Stimulated activated effector memory CD8-positive, alpha-beta T cell treated with anti-CD3 and anti-CD28 coated beads, Interleukin-12 subunit alpha, Interleukin-12 subunit beta, amount 100 ng/mL, for 72 hours (primary cell): ENCODE data around the gene DYNC1H1.

Source experiments
- ATAC-seq: fragments of 150-1000 bp; cut with Tn5 transposase; 2 replicates; pipeline ENCODE4 v1.10.0; 2021
- DNase-seq, 2 donors: peaks; one replicate each; pipeline ENCODE4 v3.0.0; 2021 to 2022; ENCODE audit warnings: low spot score in 2 of 2
- H3K27ac Mint-ChIP-seq: one replicate; pipeline ENCODE4 v1.8.0; 2022; ENCODE audit warnings: mild to moderate bottlenecking, mixed read lengths
- H3K36me3 Mint-ChIP-seq: one replicate; pipeline ENCODE4 v1.8.0; 2022; ENCODE audit warnings: mild to moderate bottlenecking, mixed read lengths
- H3K4me1 Mint-ChIP-seq: one replicate; pipeline ENCODE4 v1.8.0; 2022; ENCODE audit warnings: mixed read lengths
- H3K4me3 Mint-ChIP-seq: one replicate; pipeline ENCODE4 v1.8.0; 2022; ENCODE audit warnings: mild to moderate bottlenecking, mixed read lengths
- H3K9me3 Mint-ChIP-seq: one replicate; pipeline ENCODE4 v1.8.0; 2022; ENCODE audit warnings: mixed read lengths

The DYNC1H1 gene

DNA sequence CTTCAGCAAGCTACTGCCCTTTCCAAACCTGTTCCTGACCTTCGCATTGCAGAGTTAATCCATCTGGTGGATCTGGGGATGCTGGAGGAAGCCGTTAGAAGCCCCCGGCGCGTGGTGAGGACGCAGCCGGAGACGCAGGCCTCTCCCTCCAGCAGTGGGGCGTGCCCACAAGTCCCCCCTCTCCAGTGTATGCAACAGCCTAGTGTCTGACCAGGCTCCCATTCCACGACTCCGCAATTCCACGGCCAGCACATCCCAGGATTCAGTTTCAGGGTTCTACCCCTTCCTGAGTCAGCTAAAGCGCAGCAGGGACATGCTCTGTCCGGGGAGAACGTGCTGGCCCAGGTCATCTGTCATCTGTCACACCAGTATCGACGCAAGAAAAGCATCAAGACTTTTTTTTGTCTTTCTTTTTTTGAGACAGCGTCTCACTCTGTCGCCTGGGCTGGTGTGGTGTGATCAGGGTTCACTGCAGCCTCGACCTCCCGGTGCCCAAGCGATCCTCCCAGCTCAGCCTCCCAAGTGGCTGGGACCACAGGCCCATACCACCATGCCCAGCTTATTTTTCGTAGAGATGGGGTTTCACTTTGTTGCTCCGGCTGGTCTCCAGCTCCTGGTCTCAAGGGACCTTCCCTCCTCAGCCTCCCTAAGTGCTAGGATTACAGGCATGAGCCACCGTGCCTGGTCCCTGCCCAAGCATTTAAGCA is 8.0 kb upstream of the DYNC1H1 start:
- H3K27ac Mint-ChIP-seq, result no peak overlapping the region

DNA sequence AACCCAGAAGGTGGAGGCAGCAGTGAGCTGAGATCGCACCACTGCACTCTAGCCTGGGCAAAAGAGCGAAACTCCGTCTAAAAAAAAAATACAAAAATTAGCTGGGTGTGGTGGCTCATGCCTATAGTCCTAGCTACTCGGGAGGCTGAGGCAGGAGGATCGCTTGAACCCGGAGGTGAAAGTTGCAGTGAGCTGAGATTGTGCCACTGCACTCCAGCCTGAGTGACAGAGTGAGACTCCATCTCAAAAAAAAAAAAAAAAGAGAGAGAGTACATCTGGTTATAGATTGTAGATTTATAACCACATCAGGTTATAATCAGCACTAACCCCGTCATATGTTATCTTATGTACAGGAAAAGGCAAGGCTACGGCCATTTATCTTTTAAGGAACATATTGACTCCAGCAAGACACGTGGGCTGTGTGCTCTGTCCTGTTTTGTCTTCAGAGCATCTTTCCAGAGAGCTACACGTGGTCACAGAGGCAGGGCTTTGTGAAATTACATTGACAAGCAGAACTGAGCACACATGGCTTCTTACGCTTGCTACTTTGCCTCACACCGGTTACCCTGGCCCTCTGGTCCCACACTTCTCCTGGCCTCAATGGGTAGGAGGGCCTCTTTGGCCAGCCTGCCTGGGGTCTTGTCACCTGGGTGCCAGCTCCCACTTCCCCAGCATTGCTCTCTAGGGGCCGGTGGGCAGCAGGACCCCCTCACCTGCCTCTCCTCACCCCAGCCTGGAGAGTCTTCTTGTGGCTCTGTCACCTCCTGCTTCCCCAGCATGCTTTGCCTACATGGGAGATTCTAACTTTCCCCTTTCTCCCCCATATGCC is 6.8 kb upstream of the DYNC1H1 start:
- no peak overlapping the region for H3K4me3 Mint-ChIP-seq

More for the DNA sequence above, 8.0 kb upstream of the DYNC1H1 start:
- no peak overlapping the region for H3K4me3 Mint-ChIP-seq
- no peak for DNase-seq
- H3K9me3 Mint-ChIP-seq, result no peaks in the 10 kb centered on the region
- H3K36me3 Mint-ChIP-seq, result no peaks in the 10 kb centered on the region
- H3K4me1 Mint-ChIP-seq, result peaks cover 14% of the 10 kb centered on the region
- ATAC-seq, result no peak

DNA sequence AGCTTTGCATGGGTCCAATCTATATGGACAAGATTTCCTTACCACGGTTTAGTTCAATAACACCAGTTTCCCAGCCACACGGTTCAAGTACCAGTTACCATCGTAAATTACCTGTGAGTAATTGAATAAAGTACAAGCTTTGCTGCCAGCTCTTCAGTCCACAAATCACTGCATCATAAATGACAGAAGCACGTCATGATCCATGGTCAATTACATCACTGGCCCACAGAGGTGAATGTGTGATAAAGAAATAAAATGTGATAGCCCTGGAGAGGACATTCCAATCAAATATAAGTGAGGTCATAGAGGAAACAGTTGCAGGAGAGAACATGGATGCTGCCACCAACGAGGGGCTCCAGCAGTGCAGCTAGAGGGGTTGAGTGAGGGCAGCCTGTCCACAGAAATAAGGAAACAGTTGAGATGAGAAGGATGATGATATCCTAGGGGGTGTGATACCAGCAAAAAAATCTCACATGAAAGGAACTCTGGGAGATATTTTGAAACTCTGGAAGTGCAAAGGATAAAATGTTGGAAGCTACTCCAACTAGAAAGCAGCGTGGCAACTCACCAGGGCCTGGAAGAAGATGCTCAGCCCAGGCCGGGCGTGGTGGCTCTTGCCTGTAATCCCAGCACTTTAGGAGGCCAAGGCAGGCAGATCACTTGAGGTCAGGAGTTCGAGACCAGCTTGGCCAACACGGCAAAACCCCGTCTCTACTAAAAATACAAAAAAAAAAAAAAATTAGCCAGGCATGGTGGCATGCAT is 5.8 kb upstream of the DYNC1H1 start:
- H3K36me3 Mint-ChIP-seq, result no peaks in the 10 kb centered on the region
- H3K9me3 Mint-ChIP-seq, result no peaks in the 10 kb centered on the region
- no peak overlapping the region for H3K4me3 Mint-ChIP-seq
- DNase-seq (no peak), ATAC-seq (no peak)
- H3K4me1 Mint-ChIP-seq, result peaks cover 15% of the 10 kb centered on the region
- no peak overlapping the region for H3K27ac Mint-ChIP-seq

More for the DNA sequence above, 6.8 kb upstream of the DYNC1H1 start:
- Mint-ChIP-seq H3K9me3 (no peaks in the 10 kb centered on the region), H3K4me1 (peaks cover 15% of the 10 kb centered on the region), H3K27ac (no peak overlapping the region), H3K36me3 (no peaks in the 10 kb centered on the region)
- no peak for ATAC-seq
- DNase-seq, result no peak

DNA sequence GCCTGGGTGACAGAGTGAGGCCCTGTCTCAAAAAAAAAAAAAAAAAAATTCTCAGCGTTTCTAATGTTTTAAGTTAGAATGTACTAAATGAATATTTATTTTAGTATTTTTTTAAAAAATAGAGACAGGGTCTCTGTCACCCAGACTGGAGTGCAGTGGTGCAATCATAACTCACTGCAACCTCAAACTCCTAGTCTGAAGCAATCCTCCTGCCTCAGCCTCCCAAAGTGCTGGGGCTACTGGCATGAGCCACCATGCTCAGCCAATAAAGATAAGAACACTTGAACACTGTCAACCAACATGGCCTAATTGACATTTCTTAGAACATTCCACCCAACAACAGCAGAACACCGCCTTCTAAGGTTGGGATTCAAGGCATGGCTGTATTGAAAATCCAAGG is 5.1 kb upstream of the DYNC1H1 start:
- Mint-ChIP-seq H3K36me3 (no peaks in the 10 kb centered on the region), H3K27ac (peak overlapping the region; percentile 23), H3K4me1 (peaks cover 20% of the 10 kb centered on the region), H3K4me3 (no peak overlapping the region), H3K9me3 (no peaks in the 10 kb centered on the region)
- no peak for ATAC-seq
- no peak for DNase-seq

DNA sequence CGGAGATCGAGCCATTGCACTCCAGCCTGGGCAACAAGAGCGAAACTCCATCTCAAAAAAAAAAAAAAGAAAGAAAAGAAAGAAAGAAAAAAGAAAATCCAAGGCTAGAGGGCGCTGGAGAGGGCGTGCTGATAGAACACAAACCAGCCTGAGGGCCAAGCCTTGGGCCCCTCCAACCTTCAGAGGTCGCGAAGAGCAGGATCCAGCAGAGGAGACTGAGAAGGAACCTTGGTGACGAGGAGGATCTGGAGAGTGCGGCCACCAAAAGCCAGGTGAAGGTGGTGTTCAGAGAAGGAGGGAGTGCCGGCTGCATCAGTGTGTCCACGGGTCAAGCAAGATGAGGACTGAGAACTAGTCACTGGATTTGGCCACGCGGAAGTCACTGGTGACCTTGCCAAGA is 4.1 kb upstream of the DYNC1H1 start:
- DNase-seq (no peak), ATAC-seq (no peak)
- no peak overlapping the region for H3K4me3 Mint-ChIP-seq
- peak overlapping the region; percentile 23 for H3K27ac Mint-ChIP-seq
- no peaks in the 10 kb centered on the region for H3K9me3 Mint-ChIP-seq
- H3K36me3 Mint-ChIP-seq, result no peaks in the 10 kb centered on the region
- H3K4me1 Mint-ChIP-seq, result peaks cover 21% of the 10 kb centered on the region

DNA sequence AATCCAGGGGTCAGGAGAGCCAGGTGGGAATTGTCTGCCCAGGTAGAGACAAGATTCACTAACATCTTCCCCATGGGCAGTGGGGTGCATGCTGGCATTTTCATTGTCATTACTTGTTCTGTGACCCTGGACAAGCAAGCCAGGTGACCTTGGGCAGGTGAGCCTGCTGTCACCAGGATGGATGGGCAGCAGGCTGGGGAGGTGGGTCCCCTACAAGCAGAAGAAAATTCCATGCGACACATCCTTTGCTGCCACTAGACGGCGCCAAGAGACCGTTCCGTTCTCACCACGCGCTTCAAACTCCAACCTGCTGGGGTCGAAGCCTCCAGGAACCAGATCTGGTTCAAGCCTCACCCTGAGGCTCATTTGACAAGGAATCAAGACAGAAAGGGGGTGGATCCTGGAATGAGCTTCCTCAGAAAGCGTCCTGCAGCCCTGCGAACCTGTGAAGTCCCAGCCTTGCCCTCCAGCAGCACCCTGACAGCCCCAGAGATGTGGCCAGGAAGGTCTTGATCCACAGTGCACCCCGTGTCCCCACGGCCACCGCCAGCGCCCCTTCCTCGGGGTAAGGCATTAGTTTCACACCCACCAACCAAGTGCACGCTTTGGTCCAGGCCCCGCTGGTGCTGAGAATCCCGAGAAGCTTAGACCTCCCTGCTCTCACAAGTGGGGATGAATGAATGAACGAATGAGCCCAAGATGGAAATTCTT is 3.2 kb upstream of the DYNC1H1 start:
- H3K27ac Mint-ChIP-seq, result no peak overlapping the region
- no peak overlapping the region for H3K4me3 Mint-ChIP-seq
- ATAC-seq (peak; percentile 42), DNase-seq (peak; percentile 64 to 85)
- peaks cover 21% of the 10 kb centered on the region for H3K4me1 Mint-ChIP-seq
- H3K36me3 Mint-ChIP-seq, result peaks cover 8% of the 10 kb centered on the region
- H3K9me3 Mint-ChIP-seq, result no peaks in the 10 kb centered on the region

DNA sequence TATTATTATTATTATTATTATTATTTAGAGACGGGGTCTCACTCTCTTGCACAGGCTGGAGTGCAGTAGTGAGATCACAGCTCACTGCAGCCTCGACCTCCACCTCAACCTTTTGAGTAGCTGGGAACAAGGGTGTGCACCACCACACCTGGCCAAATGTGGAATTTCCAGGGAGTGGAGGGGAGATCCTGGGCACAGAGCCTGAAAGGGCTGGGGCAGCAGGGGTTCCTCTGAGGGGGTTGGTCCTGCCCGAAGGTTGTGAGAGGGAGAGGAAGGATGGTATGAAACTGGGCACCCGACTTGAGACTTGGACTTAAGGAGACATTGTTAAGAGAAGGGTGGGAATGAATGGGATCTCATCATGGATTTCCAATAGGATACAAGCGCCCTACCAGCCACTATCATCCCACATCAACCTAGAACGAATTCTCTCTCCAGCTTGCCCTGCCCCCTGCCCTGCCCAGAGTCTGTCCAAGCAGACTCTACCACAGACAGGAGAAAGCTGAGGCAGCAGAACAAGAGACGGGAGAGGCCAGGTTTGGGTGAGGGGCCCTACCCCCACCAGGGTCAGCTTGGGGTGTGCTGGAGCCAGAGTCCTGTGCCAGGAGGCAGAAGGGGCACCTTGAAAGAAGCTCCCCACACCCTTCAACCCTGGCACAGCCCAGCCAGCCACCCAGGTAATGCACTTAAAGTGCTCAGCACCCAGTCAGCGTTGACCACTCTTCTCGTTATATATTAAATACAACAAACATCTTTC is 2.4 kb upstream of the DYNC1H1 start:
- Mint-ChIP-seq H3K36me3 (peaks cover 8% of the 10 kb centered on the region), H3K27ac (no peak overlapping the region), H3K9me3 (no peaks in the 10 kb centered on the region), H3K4me3 (no peak overlapping the region), H3K4me1 (peaks cover 21% of the 10 kb centered on the region)
- ATAC-seq (no peak), DNase-seq (no peak)

DNA sequence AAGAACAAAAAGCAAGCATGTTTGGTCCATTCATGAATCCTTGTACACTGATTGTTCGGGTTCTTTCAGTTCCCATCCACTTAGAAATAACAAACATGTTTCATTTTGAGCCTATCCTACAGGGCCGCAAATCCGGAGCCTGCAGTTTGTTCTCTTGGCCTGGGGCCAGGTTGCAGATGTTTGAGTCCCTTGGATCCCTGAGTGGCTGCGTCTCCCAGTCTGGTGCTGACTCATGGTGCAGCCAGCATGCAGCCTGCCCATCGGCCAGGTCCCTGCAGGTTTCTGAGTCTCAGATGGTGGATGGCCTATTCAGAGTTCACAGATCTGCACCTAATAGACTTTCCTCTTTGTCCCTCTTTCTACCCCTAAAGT is 1.9 kb upstream of the DYNC1H1 start:
- Mint-ChIP-seq H3K27ac (no peak overlapping the region), H3K9me3 (no peaks in the 10 kb centered on the region), H3K4me3 (no peak overlapping the region), H3K4me1 (peaks cover 21% of the 10 kb centered on the region), H3K36me3 (peaks cover 8% of the 10 kb centered on the region)
- DNase-seq (no peak), ATAC-seq (no peak)

DNA sequence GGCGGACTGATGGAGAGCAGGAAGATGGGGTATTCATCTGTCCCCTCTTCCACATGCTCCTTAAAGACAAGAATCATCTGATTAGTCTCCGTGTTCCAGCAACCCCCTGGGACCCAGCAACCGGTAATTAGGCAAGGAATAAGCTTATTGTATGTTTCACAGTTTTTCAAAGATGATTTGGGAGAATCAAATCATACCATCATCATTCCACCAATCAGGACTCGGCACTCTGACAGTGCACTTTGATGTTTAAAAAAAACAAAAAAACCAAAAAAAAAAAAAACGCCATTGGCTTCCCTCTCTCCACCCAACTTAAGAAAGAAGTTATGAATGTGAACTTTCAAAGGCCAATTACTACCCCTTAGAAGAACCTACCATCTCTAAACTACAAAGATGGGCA is 1.3 kb upstream of the DYNC1H1 start:
- peaks cover 25% of the 10 kb centered on the region for H3K4me1 Mint-ChIP-seq
- no peak overlapping the region for H3K4me3 Mint-ChIP-seq

DNA sequence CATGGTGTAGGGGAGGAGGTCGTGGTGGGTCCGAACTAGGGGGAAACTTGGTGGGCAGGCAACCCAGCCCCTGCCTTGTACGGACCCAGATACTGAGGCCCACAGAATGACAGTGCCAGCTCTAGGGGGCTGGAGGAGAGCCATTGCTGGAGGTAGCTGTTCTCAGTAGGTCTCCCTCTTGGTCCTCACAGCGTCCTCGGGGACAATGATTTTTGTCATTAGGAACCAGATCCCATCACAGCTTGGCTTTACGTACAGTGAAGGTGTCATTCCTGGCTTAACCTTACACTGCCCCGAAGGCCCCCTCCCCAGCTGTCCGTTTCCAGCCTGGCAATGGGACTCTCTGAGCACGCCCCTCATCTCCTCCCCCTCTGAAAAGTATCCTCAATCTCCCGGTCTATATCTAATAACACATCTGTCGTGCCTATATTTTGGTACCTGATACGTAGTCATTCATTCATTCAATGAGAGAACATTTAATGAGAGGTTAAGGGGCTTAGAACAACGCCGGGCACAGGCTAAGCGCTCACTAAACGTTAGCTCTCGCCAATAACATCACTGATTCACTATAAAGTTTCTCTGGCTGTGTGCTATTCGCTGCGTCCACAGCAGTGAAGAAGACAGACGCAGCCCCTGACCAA is 597 bp upstream of the DYNC1H1 start:
- ATAC-seq (no peak), DNase-seq (no peak)
- peak overlapping the region; percentile 88 for H3K27ac Mint-ChIP-seq
- H3K4me1 Mint-ChIP-seq, result peaks cover 28% of the 10 kb centered on the region
- H3K4me3 Mint-ChIP-seq, result peak overlapping the region; percentile 82
- H3K36me3 Mint-ChIP-seq, result peaks cover 19% of the 10 kb centered on the region
- no peaks in the 10 kb centered on the region for H3K9me3 Mint-ChIP-seq

More for the DNA sequence above, 1.3 kb upstream of the DYNC1H1 start:
- DNase-seq (no peak), ATAC-seq (no peak)
- H3K9me3 Mint-ChIP-seq, result no peaks in the 10 kb centered on the region
- H3K36me3 Mint-ChIP-seq, result peaks cover 12% of the 10 kb centered on the region
- H3K27ac Mint-ChIP-seq, result no peak overlapping the region

DNA sequence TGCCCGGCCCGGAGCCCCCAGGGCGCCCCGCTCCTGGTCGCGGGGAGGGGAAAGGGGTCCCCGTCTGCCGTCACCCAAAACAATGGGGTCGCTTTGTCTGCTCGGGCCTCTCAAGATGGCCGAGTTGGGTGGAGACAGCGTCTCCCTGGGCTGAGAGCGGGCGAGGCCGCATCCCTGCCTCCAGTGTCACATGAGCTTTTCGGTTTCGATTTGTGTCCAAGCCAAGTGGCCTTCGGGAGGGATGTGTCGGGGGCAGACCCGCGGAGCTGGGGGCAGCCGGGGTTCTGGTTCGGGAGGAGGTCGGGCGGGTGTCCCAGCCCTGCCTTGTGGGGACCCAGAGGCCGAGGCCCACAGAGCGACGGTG is 790 bp downstream of the DYNC1H1 start:
- DNase-seq (peak; percentile 44 to 86), ATAC-seq (peak; percentile 61)
- Mint-ChIP-seq H3K27ac (peak overlapping the region; percentile 88), H3K4me3 (peak overlapping the region; percentile 82), H3K9me3 (no peaks in the 10 kb centered on the region), H3K4me1 (peaks cover 35% of the 10 kb centered on the region), H3K36me3 (peaks cover 33% of the 10 kb centered on the region)

DNA sequence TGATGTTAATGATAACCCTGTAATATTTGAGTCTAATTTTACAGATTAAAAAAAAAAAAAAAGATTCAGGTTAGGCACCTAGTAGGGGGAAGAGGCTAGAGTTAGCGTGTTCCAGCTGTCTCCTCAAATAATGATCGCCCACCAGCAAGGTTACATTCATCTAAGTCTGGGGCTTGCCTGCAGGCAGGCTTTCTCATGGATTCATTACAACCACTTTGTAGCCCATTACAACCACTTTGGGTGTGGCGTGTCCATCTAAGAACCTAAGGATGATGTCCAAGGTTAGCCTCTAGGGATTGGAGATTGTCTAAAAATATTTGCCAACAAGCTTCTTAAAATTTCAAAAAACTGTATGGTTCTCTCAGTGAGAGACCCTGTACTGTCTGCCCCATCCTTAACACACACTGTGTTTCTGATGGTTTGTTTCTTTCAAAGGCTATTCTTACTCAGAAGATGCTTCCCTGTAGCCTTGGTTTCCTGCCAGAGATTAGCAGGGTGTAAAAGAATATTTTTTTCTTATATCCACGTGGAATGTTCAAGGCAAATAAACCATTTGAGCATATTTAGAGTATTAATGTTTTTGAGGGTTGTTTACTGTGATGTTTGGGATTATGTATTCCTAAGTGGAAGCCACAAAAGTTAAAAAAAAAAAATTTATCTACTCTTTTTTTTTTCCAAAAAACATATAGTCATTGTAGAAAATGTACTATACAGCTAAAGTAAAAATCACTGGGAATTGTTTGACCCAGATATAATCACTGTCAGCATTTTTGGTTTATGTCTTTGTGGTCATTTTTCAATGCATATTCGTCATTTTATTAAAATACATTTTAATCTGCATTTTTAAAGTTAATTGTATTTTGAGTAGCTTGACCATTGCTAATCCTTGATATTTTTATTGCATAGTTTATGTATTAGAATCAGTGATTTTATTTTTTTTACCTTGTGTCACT is 1.7 kb downstream of the DYNC1H1 start:
- Mint-ChIP-seq H3K9me3 (no peaks in the 10 kb centered on the region), H3K36me3 (peaks cover 42% of the 10 kb centered on the region), H3K4me3 (peak overlapping the region; percentile 82), H3K4me1 (peaks cover 34% of the 10 kb centered on the region), H3K27ac (peak overlapping the region; percentile 88)
- no peak for ATAC-seq
- no peak for DNase-seq

DNA sequence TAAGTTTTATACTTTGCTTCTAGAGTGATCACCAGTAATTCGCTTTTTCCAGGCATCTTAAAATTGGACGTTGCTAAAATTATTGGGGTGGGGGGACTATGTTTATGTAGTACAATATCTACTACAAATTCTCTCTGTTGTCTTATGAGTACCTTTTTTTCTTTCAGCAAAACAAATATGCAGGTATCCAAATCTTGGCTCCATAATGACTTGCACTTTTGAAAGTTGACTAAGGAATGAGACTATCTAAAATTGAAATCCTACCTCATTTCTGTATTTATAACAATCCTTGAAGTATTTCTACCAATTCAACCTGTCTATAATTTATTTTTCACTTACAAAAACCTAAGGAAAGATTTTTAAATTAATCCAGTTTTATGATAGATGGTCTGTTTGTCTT is 2.4 kb downstream of the DYNC1H1 start:
- Mint-ChIP-seq H3K36me3 (peaks cover 46% of the 10 kb centered on the region), H3K4me1 (peaks cover 33% of the 10 kb centered on the region), H3K9me3 (no peaks in the 10 kb centered on the region), H3K4me3 (peak overlapping the region; percentile 82), H3K27ac (peak overlapping the region; percentile 24)
- DNase-seq (no peak), ATAC-seq (no peak)
